DOHH2 (cell line): ENCODE measurements around the gene DENR.
"Not testable (repeated sequence)": the region's sequence is repeated elsewhere in the genome, so short reads cannot be mapped to it uniquely, and the experiment has no call there.

Experiments used
- H3F3A ChIP-seq: fragments of 200-600 bp; sonication (generic), shearing (Covaris generic); 2 replicates; pipeline ENCODE4 v1.6.0; 2016; ENCODE audit warnings: antibody characterized with exemption, mild to moderate bottlenecking; ENCODE audit not compliant: control insufficient read depth, insufficient read depth
- H3K27ac ChIP-seq: fragments of 200-600 bp; sonication (generic); 2 replicates; pipeline ENCODE4 v1.5.1; 2014; ENCODE audit warnings: low read depth, mild to moderate bottlenecking, low read length, moderate library complexity
- H3K27me3 ChIP-seq: fragments of 200-600 bp; sonication (generic); 2 replicates; pipeline ENCODE4 v1.6.1; 2014; ENCODE audit warnings: mild to moderate bottlenecking, low read length, mixed read lengths; ENCODE audit not compliant: control insufficient read depth
- H3K36me3 ChIP-seq: fragments of 200-600 bp; sonication (generic); 2 replicates; pipeline ENCODE4 v1.6.1; 2014; ENCODE audit warnings: mild to moderate bottlenecking, low read length, moderate library complexity, mixed read lengths; ENCODE audit not compliant: control insufficient read depth
- H3K4me1 ChIP-seq: fragments of 200-600 bp; sonication (generic); 2 replicates; pipeline ENCODE4 v1.6.1; 2014; ENCODE audit warnings: mild to moderate bottlenecking, low read length, mixed read lengths; ENCODE audit not compliant: control insufficient read depth
- H3K4me2 ChIP-seq: fragments of 200-600 bp; sonication (generic); 2 replicates; pipeline ENCODE4 v1.6.0; 2014; ENCODE audit warnings: mild to moderate bottlenecking, low read length, moderate library complexity
- H3K4me3 ChIP-seq: fragments of 200-600 bp; sonication (generic); 2 replicates; pipeline ENCODE4 v1.5.1; 2014; ENCODE audit warnings: mild to moderate bottlenecking, low read length, mixed read lengths
- H3K79me2 ChIP-seq: fragments of 200-600 bp; sonication (generic); 2 replicates; pipeline ENCODE4 v1.6.1; 2014; ENCODE audit warnings: mild to moderate bottlenecking, low read length, mixed read lengths; ENCODE audit not compliant: control insufficient read depth
- H3K9me2 ChIP-seq: fragments of 200-600 bp; sonication (generic); replicated peaks from 2 replicates; pipeline ENCODE4 v1.6.1; 2014; ENCODE audit warnings: mild to moderate bottlenecking, low read length, mixed read lengths; ENCODE audit not compliant: control insufficient read depth
- H3K9me3 ChIP-seq: fragments of 200-600 bp; sonication (generic); 2 replicates; pipeline ENCODE4 v1.6.1; 2014; ENCODE audit warnings: antibody characterized with exemption, low read length, mixed read lengths; ENCODE audit not compliant: control insufficient read depth, insufficient read depth
- H4K20me1 ChIP-seq: fragments of 200-600 bp; sonication (generic); 2 replicates; pipeline ENCODE4 v1.6.0; 2014; ENCODE audit warnings: low read depth, mild to moderate bottlenecking, antibody characterized with exemption, low read length, moderate library complexity; ENCODE audit not compliant: control insufficient read depth, insufficient read depth
- EZH2phosphoT487 ChIP-seq: fragments of 200-600 bp; sonication (generic); IDR thresholded peaks from 2 replicates; pipeline ENCODE4 v1.6.1; 2017; ENCODE audit warnings: borderline replicate concordance, mild to moderate bottlenecking, antibody characterized with exemption, low read length, moderate library complexity, mixed read lengths
- TF ChIP-seq, protein P1 (sequence below): fragments of 200-600 bp; sonication (generic); IDR thresholded peaks from one replicate; pipeline ENCODE4 v1.5.1; 2014; ENCODE audit warnings: antibody characterized with exemption, mild to moderate bottlenecking, low read depth, low read length; ENCODE audit not compliant: poor library complexity, severe bottlenecking

DENR gene

DNA sequence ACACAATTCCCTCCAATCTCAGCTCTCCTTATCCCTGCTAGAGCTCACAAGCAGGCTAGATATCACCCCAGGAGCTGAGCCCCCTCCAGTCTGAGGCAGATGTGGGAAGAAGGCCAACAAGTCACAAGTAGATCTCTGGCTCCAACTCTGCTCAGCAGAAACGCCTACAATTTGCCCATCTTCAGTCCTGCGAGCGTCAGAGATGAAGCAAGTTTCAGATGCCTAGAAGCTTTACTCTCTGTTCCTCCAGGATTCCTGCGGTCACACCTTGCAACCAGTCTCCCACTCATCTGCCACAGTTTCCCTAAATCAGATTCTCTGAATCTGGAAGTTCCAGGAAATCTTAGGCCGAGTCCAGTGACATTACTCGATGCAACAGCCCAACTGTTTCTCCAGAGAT, 37.4 kb upstream of the DENR start:
- not testable (repeated sequence) for H3F3A ChIP-seq, H3K9me2 ChIP-seq, H3K27me3 ChIP-seq, H3K4me2 ChIP-seq, H4K20me1 ChIP-seq, H3K36me3 ChIP-seq, H3K27ac ChIP-seq, H3K9me3 ChIP-seq, H3K79me2 ChIP-seq, H3K4me3 ChIP-seq
- H3K4me1 ChIP-seq: peaks cover 15% of the 10 kb centered on the region

DNA sequence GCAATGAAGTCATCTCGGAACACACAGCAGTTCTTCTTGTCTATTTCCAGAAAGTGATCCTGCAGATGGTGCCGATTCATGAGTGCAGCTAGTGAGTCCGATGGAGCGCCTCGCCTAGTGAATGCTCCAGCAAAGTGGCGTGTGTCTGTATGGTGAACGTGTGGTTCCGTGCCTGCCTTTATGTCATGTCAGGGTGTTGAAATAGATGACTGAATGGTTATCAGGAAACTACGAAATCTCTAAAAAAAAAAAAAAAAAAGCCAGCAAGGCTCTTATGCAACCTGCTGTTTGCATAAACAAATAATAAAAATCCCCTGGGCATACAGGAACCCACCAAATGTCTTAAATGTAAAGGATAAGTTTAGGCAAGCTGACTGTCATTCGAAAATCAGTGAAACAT, 36.0 kb upstream of the DENR start, which contains the start of gene HCAR3:
TSS of gene HCAR3 (minus strand) at position 154 of the 400 bp plus-strand sequence. CDS start at position 80, 74 bp downstream.
- not testable (repeated sequence) for H3K36me3 ChIP-seq

DNA sequence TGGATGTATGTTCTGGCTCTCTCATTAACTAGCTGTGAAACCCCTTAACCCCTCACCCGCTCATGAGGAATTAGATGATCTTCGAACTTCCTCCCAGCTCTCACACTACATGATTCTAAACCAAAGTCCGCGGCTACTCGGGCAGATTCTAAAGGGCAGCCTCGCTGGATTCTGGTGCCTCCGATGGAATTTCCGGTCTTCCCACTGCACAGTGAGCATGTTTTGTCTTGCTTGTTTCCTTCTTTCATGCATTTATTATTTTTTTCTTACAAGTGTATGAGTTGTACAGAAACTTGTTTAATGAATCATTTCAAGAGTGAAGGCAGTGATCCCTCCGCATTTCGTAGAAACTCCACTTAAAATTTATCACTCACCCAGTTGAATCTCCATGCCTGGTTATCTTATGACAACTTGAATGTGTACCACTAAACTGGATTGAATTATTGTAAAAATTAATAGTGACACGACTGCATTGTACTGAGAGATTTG, 31.5 kb upstream of the DENR start:
- H3K27ac ChIP-seq: no peak overlapping the region
- peak overlapping the region; percentile 28 for H3K4me2 ChIP-seq
- TF ChIP-seq, protein P1, sequence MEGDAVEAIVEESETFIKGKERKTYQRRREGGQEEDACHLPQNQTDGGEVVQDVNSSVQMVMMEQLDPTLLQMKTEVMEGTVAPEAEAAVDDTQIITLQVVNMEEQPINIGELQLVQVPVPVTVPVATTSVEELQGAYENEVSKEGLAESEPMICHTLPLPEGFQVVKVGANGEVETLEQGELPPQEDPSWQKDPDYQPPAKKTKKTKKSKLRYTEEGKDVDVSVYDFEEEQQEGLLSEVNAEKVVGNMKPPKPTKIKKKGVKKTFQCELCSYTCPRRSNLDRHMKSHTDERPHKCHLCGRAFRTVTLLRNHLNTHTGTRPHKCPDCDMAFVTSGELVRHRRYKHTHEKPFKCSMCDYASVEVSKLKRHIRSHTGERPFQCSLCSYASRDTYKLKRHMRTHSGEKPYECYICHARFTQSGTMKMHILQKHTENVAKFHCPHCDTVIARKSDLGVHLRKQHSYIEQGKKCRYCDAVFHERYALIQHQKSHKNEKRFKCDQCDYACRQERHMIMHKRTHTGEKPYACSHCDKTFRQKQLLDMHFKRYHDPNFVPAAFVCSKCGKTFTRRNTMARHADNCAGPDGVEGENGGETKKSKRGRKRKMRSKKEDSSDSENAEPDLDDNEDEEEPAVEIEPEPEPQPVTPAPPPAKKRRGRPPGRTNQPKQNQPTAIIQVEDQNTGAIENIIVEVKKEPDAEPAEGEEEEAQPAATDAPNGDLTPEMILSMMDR: no peak
- TF ChIP-seq EZH2phosphoT487: no peak

More for the DNA sequence above, 36.0 kb upstream of the DENR start, which contains the start of gene HCAR3:
- Histone ChIP-seq H3K4me1 (peaks cover 21% of the 10 kb centered on the region), H3K4me3 (0 out of 2 replicates have a peak within 1 kb of the TSS, but pooled peaks have one; percentile 32), H3K4me2 (peak within 1 kb of the TSS; percentile 47; the same call in 1 of the 2 replicates)
- not testable (repeated sequence) for H3K79me2 ChIP-seq, H3K9me2 ChIP-seq, H3F3A ChIP-seq, H4K20me1 ChIP-seq, H3K27me3 ChIP-seq, H3K9me3 ChIP-seq, H3K27ac ChIP-seq

DNA sequence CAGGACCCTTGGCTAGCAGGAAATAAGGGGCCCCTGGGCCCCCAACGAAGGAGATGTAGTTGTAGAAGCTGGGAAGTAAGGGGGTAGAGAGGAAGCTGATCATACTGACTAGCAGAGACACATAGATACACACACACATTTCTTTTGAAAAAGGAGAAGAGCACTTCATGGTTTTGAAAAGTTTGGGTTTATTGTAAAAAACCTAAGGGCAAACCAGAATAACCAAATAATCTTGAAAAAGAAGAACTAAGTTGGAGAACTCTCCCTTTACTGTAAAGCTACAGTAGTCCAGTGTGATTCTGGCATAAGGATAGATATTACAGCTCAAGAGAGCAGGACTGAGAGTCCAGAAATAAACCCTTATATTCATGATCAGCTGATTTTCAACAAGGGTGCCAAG, 30.2 kb upstream of the DENR start:
- Histone ChIP-seq H3K4me2 (peak overlapping the region; percentile 15), H3K27ac (no peak overlapping the region), H3K9me3 (no peaks in the 10 kb centered on the region), H3K79me2 (no peaks in the 10 kb centered on the region), H3K4me1 (peaks cover 61% of the 10 kb centered on the region), H3K9me2 (no peaks in the 10 kb centered on the region), H3K4me3 (no peak overlapping the region), H3K27me3 (no peaks in the 10 kb centered on the region), H4K20me1 (no peaks in the 10 kb centered on the region), H3K36me3 (no peaks in the 10 kb centered on the region), H3F3A (peaks cover 15% of the 10 kb centered on the region)
- TF ChIP-seq, protein P1: no peak
- no peak for TF ChIP-seq EZH2phosphoT487

More for the DNA sequence above, 31.5 kb upstream of the DENR start:
- Histone ChIP-seq H3K4me1 (peaks cover 64% of the 10 kb centered on the region), H3K9me2 (no peaks in the 10 kb centered on the region), H3K4me3 (no peak overlapping the region), H3K27me3 (peaks cover 2% of the 10 kb centered on the region; the same call in 1 of the 2 replicates), H4K20me1 (no peaks in the 10 kb centered on the region), H3F3A (peaks cover 15% of the 10 kb centered on the region), H3K79me2 (no peaks in the 10 kb centered on the region), H3K36me3 (no peaks in the 10 kb centered on the region), H3K9me3 (no peaks in the 10 kb centered on the region)
